Mesendoderm (in vitro differentiated cells): ENCODE measurements around the gene RASA3.
"Not testable (repeated sequence)": the region's sequence is repeated elsewhere in the genome, so short reads cannot be mapped to it uniquely, and the experiment has no call there.

Experiments used
- DNase-seq: peaks from one replicate; pipeline ENCODE4 v3.0.0; 2013
- H2AK5ac ChIP-seq: 2 replicates; pipeline ENCODE4 v1.6.1; 2013; ENCODE audit warnings: low read length, inconsistent platforms
- H2BK120ac ChIP-seq: 2 replicates; pipeline ENCODE4 v1.6.1; 2013; ENCODE audit warnings: low read depth, mild to moderate bottlenecking, low read length, moderate library complexity, mixed read lengths
- H2BK15ac ChIP-seq: replicated peaks from 2 replicates; pipeline ENCODE4 v1.6.1; 2013; ENCODE audit warnings: low read depth, mild to moderate bottlenecking, moderate library complexity
- H2BK5ac ChIP-seq: 2 replicates; pipeline ENCODE4 v1.6.1; 2013; ENCODE audit warnings: low read length, inconsistent platforms
- H3K18ac ChIP-seq: 2 replicates; pipeline ENCODE4 v1.6.1; 2013; ENCODE audit warnings: mild to moderate bottlenecking, low read length, mixed read lengths
- H3K23ac ChIP-seq: one replicate; pipeline ENCODE4 v1.6.1; 2013; ENCODE audit warnings: low read length
- H3K27ac ChIP-seq: 2 replicates; pipeline ENCODE4 v1.5.1; 2013; ENCODE audit warnings: low read depth, mild to moderate bottlenecking, inconsistent platforms, low read length, moderate library complexity
- H3K27me3 ChIP-seq: 2 replicates; pipeline ENCODE4 v1.6.1; 2013; ENCODE audit warnings: low read length, control low read depth, mild to moderate bottlenecking, inconsistent platforms; ENCODE audit not compliant: insufficient read depth, poor library complexity
- H3K36me3 ChIP-seq: 2 replicates; pipeline ENCODE4 v1.6.1; 2013; ENCODE audit warnings: low read length, inconsistent platforms; ENCODE audit not compliant: control insufficient read depth, insufficient read depth
- H3K4ac ChIP-seq: one replicate; pipeline ENCODE4 v1.6.1; 2013; ENCODE audit warnings: low read depth, mild to moderate bottlenecking, low read length, moderate library complexity
- H3K4me1 ChIP-seq: 2 replicates; pipeline ENCODE4 v1.6.1; 2013; ENCODE audit warnings: low read depth, low read length, inconsistent platforms; ENCODE audit not compliant: control insufficient read depth
- H3K4me2 ChIP-seq: 2 replicates; pipeline ENCODE4 v1.6.1; 2013; ENCODE audit warnings: low read length
- H3K4me3 ChIP-seq: 2 replicates; pipeline ENCODE4 v1.5.1; 2013; ENCODE audit warnings: mild to moderate bottlenecking, low read length
- H3K56ac ChIP-seq: one replicate; pipeline ENCODE4 v1.6.1; 2013; ENCODE audit warnings: low read length
- H3K79me1 ChIP-seq: 2 replicates; pipeline ENCODE4 v1.6.1; 2013; ENCODE audit warnings: low read length, inconsistent platforms
- H3K79me2 ChIP-seq: 2 replicates; pipeline ENCODE4 v1.6.1; 2013; ENCODE audit warnings: mild to moderate bottlenecking, low read length; ENCODE audit not compliant: control insufficient read depth, insufficient read depth
- H3K9ac ChIP-seq: 2 replicates; pipeline ENCODE4 v1.6.1; 2013; ENCODE audit warnings: low read length, inconsistent platforms
- H4K5ac ChIP-seq: one replicate; pipeline ENCODE4 v1.6.1; 2013; ENCODE audit warnings: low read length
- H4K8ac ChIP-seq: one replicate; pipeline ENCODE4 v1.6.1; 2013; ENCODE audit warnings: low read depth, mild to moderate bottlenecking, control low read depth, low read length, moderate library complexity
- WGBS: extraction: QIAGEN DNeasy Blood & Tissue Kit; methylation state at CpG from one replicate; pipeline ENCODE4 v1.1.7; 2013; ENCODE audit warnings: low lambda C conversion rate, missing lambda C conversion rate; ENCODE audit not compliant: insufficient coverage; ENCODE audit errors: extremely low coverage; 5-methylcytosine and 5-hydroxymethylcytosine counted together

RASA3 gene

GRCh38 chr13:114112231-114112825, 20.1 kb downstream of the RASA3 start:
- Histone ChIP-seq H3K4ac (peak overlapping the region; percentile 50), H2AK5ac (no peak overlapping the region), H3K56ac (peak overlapping the region; percentile 82), H3K79me2 (peaks cover 24% of the 10 kb centered on the region), H2BK5ac (no peak overlapping the region), H3K18ac (peak overlapping the region; percentile 53), H4K8ac (no peak overlapping the region), H4K5ac (no peak overlapping the region), H2BK120ac (no peak overlapping the region), H3K27me3 (no peaks in the 10 kb centered on the region), H3K4me2 (no peak overlapping the region), H3K4me3 (no peak overlapping the region), H3K79me1 (peaks cover 31% of the 10 kb centered on the region), H3K4me1 (peaks cover 13% of the 10 kb centered on the region), H3K23ac (no peak overlapping the region), H3K36me3 (no peaks in the 10 kb centered on the region), H3K27ac (peak overlapping the region; percentile 73), H3K9ac (peak overlapping the region; percentile 34), H2BK15ac (no peak overlapping the region)
- peak; percentile 66 for DNase-seq
- WGBS = no CpG with 5 or more reads among the region's 25 CpGs

- H3K4me1 ChIP-seq = peaks cover 13% of the 10 kb centered on the region
- H3K23ac ChIP-seq = peak overlapping the region; percentile 57
- H4K8ac ChIP-seq = no peak overlapping the region
- peak overlapping the region; percentile 73 for H3K27ac ChIP-seq
- H4K5ac ChIP-seq = no peak overlapping the region
- peak overlapping the region; percentile 22 for H3K9ac ChIP-seq
- H3K4ac ChIP-seq = peak overlapping the region; percentile 50
- H2BK15ac ChIP-seq = no peak overlapping the region
- H3K36me3 ChIP-seq = no peaks in the 10 kb centered on the region
- no peak overlapping the region for H3K4me2 ChIP-seq
- H3K18ac ChIP-seq = peak overlapping the region; percentile 10
- H3K79me2 ChIP-seq = peaks cover 26% of the 10 kb centered on the region
- no peak overlapping the region for H2BK5ac ChIP-seq
- no peak overlapping the region for H2BK120ac ChIP-seq
- no CpG with 5 or more reads among the region's 11 CpGs for WGBS
- peak overlapping the region; percentile 36 for H2AK5ac ChIP-seq
- no peak overlapping the region for H3K4me3 ChIP-seq
- H3K56ac ChIP-seq = peak overlapping the region; percentile 18
- no peaks in the 10 kb centered on the region for H3K27me3 ChIP-seq
- peaks cover 32% of the 10 kb centered on the region for H3K79me1 ChIP-seq
- DNase-seq = no peak
Observed at GRCh38 chr13:114111577-114111976, 20.8 kb downstream of the RASA3 start.

- WGBS = no CpG with 5 or more reads among the region's 18 CpGs
- H3K4me1 ChIP-seq = peaks cover 13% of the 10 kb centered on the region
- peaks cover 34% of the 10 kb centered on the region for H3K79me1 ChIP-seq
Observed at GRCh38 chr13:114110830-114111189, 21.6 kb downstream of the RASA3 start.

GRCh38 chr13:114110091-114110829, 22.2 kb downstream of the RASA3 start:
- Histone ChIP-seq H3K23ac (no peak overlapping the region), H3K27ac (no peak overlapping the region), H2BK120ac (no peak overlapping the region), H2AK5ac (no peak overlapping the region), H2BK5ac (no peak overlapping the region), H3K18ac (no peak overlapping the region), H3K9ac (no peak overlapping the region), H3K79me2 (peaks cover 29% of the 10 kb centered on the region), H3K4ac (no peak overlapping the region), H3K56ac (peak overlapping the region; percentile 26), H3K4me3 (no peak overlapping the region), H3K4me1 (peaks cover 13% of the 10 kb centered on the region), H3K4me2 (no peak overlapping the region), H3K36me3 (no peaks in the 10 kb centered on the region), H3K79me1 (peaks cover 35% of the 10 kb centered on the region), H2BK15ac (no peak overlapping the region), H4K5ac (no peak overlapping the region), H4K8ac (no peak overlapping the region), H3K27me3 (no peaks in the 10 kb centered on the region)
- peak; percentile 77 for DNase-seq
- no CpG with 5 or more reads among the region's 25 CpGs for WGBS

More at GRCh38 chr13:114110830-114111189, 21.6 kb downstream of the RASA3 start:
- not testable (repeated sequence) for H3K23ac ChIP-seq, H3K4me3 ChIP-seq, H2BK120ac ChIP-seq, H3K9ac ChIP-seq, DNase-seq, H3K27ac ChIP-seq, H2AK5ac ChIP-seq, H4K8ac ChIP-seq, H2BK5ac ChIP-seq, H3K4me2 ChIP-seq, H2BK15ac ChIP-seq, H3K36me3 ChIP-seq, H3K4ac ChIP-seq, H3K27me3 ChIP-seq, H3K18ac ChIP-seq, H4K5ac ChIP-seq
- Histone ChIP-seq H3K56ac (peak overlapping the region; percentile 26), H3K79me2 (peaks cover 30% of the 10 kb centered on the region)

- H3K23ac ChIP-seq = peak overlapping the region; percentile 9
- H3K4me3 ChIP-seq = no peak overlapping the region
- peaks cover 33% of the 10 kb centered on the region for H3K79me1 ChIP-seq
- no peak overlapping the region for H3K4ac ChIP-seq
- H2BK15ac ChIP-seq = no peak overlapping the region
- H3K4me2 ChIP-seq = no peak overlapping the region
- H3K79me2 ChIP-seq = peaks cover 29% of the 10 kb centered on the region
- H4K8ac ChIP-seq = no peak overlapping the region
- no peak for DNase-seq
- no peak overlapping the region for H2BK120ac ChIP-seq
- no peaks in the 10 kb centered on the region for H3K36me3 ChIP-seq
- no peak overlapping the region for H3K9ac ChIP-seq
- peak overlapping the region; percentile 64 for H3K56ac ChIP-seq
- H3K27me3 ChIP-seq = no peaks in the 10 kb centered on the region
- H2AK5ac ChIP-seq = no peak overlapping the region
- H3K27ac ChIP-seq = no peak overlapping the region
- peaks cover 13% of the 10 kb centered on the region for H3K4me1 ChIP-seq
- no CpG with 5 or more reads among the region's 24 CpGs for WGBS
- H2BK5ac ChIP-seq = no peak overlapping the region
- H4K5ac ChIP-seq = no peak overlapping the region
- H3K18ac ChIP-seq = no peak overlapping the region
Observed at GRCh38 chr13:114109641-114110041, 22.8 kb downstream of the RASA3 start.
